ENCODE measurements around the gene PRKG1.

- TF ChIP-seq CTCF (IDR thresholded peaks at IDR 0.05) (no peak), POLR2AphosphoS5 (IDR thresholded peaks at IDR 0.05) (no peak), POLR2A (IDR thresholded peaks at IDR 0.05; ENCODE audit: low read depth) (no peak)
Measured at GRCh38 chr10:51188866-51189265, 114.6 kb downstream of the PRKG1 start.

Data from esophagus muscularis mucosa (tissue), 3 donors.